HCT116 (cell line): ENCODE results near the gene ABHD2. TPM values are rescaled to one million over a fixed set of nuclear protein-coding genes. Genes with fewer than 3 reads are reported as not detected.

Experiments used
- ATAC-seq: fragments of 200-7000 bp; cut with Tn5 transposase; 2 replicates; pipeline ENCODE4 v1.9.1; 2020; ENCODE audit warnings: mild to moderate bottlenecking, moderate library complexity
- BruUV-seq: library from RNA; stranded (reverse); fragments of 400-500 nt; replicated peaks from 2 replicates; lab custom pipeline; 2021; lab: Mats Ljungman, UMichigan
- CTCF ChIA-PET: fragments of 300-600 bp; sonication (Branson Sonifier 250); formaldehyde crosslinking; loops from one replicate; lab custom pipeline; 2021; ENCODE audit warnings: antibody characterized with exemption; lab: Charles Lee
- POLR2A ChIA-PET: fragments of 300-600, 350-600 bp; sonication (Branson Sonifier 250); formaldehyde crosslinking; loops from one replicate; lab custom pipeline; 2021; ENCODE audit warnings: antibody characterized with exemption; lab: Charles Lee
- RAD21 ChIA-PET, 2 experiments: fragments of 300-600 bp; sonication (Branson Sonifier 250); formaldehyde crosslinking; loops; one replicate each; lab custom pipeline; 2023; ENCODE audit warnings: low total read pairs in 2 of 2; ENCODE audit not compliant: uncharacterized antibody in 2 of 2, unreplicated experiment in 2 of 2, low non-redundant PET in 1 of 2; lab: Charles Lee
- DNase-seq: peaks from one replicate; pipeline ENCODE4 v3.0.0-alpha.2; 2010; ENCODE audit warnings: low read depth, low spot score
- H2AFZ ChIP-seq: fragments of 200-600 bp; shearing (Covaris generic), sonication (generic); 2 replicates; pipeline ENCODE4 v1.6.1; 2017; ENCODE audit warnings: low read depth, mixed run types, mixed read lengths, antibody characterized with exemption, low read length; ENCODE audit not compliant: poor library complexity, severe bottlenecking
- H3K27ac ChIP-seq: 2 replicates; pipeline ENCODE4 v1.5.1; 2012; ENCODE audit warnings: low read depth, low read length
- H3K27me3 ChIP-seq: fragments of 200-600 bp; sonication (generic); 2 replicates; pipeline ENCODE4 v1.6.1; 2016; ENCODE audit warnings: mixed run types, low read length, mixed read lengths; ENCODE audit not compliant: insufficient read depth
- H3K36me3 ChIP-seq, 2 experiments: fragments of 200-500 bp in 1 of 2; fragments of 200-600 bp in 1 of 2; sonication (Bioruptor generic) in 1 of 2; sonication (generic) in 1 of 2; 2 replicates each; pipeline versions ENCODE4 v1.5.1 to v1.6.1; 2014 to 2016; ENCODE audit warnings: low read length in 2 of 2, inconsistent platforms in 1 of 2, mixed read lengths in 1 of 2, mixed run types in 1 of 2; ENCODE audit not compliant: insufficient read depth in 2 of 2, control insufficient read depth in 1 of 2
- H3K4me1 ChIP-seq, 2 experiments: fragments of 200-600 bp in 1 of 2; sonication (generic) in 1 of 2; 2 replicates each; pipeline versions ENCODE4 v1.5.1 to v1.6.1; 2012 to 2017; ENCODE audit warnings: low read length in 2 of 2, inconsistent platforms in 1 of 2, mild to moderate bottlenecking in 1 of 2, mixed read lengths in 1 of 2, mixed run types in 1 of 2, moderate library complexity in 1 of 2; ENCODE audit not compliant: insufficient read depth in 2 of 2, control insufficient read depth in 1 of 2
- H3K4me2 ChIP-seq: fragments of 200-600 bp; sonication (generic); 2 replicates; pipeline ENCODE4 v1.6.1; 2017; ENCODE audit warnings: mixed run types, low read length, mixed read lengths
- H3K4me3 ChIP-seq, 2 experiments: fragments of 200-600 bp in 1 of 2; sonication (generic) in 1 of 2; replicated peaks in 1 of 2; 2 replicates each; pipeline ENCODE4 v1.5.1; 2011 to 2016; ENCODE audit warnings: low read length in 2 of 2, control low read depth in 1 of 2, low read depth in 1 of 2, mild to moderate bottlenecking in 1 of 2, mixed read lengths in 1 of 2, mixed run types in 1 of 2
- H3K79me2 ChIP-seq: fragments of 200-600 bp; sonication (generic); 2 replicates; pipeline ENCODE4 v1.6.1; 2017; ENCODE audit warnings: mild to moderate bottlenecking, mixed run types, low read length, moderate library complexity, mixed read lengths; ENCODE audit not compliant: insufficient read depth
- H3K9ac ChIP-seq: fragments of 200-600 bp; sonication (generic); 2 replicates; pipeline ENCODE4 v1.6.1; 2016; ENCODE audit warnings: low read length, mixed read lengths
- H3K9me2 ChIP-seq: fragments of 200-600 bp; sonication (generic), shearing (Covaris generic); 2 replicates; pipeline ENCODE4 v1.6.1; 2017; ENCODE audit warnings: mixed run types, mild to moderate bottlenecking, moderate library complexity; ENCODE audit not compliant: insufficient read depth
- H3K9me3 ChIP-seq, 2 experiments: fragments of 200-500 bp in 1 of 2; fragments of 200-600 bp in 1 of 2; sonication (Bioruptor generic) in 1 of 2; sonication (generic) in 1 of 2; 2 replicates each; pipeline ENCODE4 v1.6.1; 2014 to 2017; ENCODE audit warnings: low read length in 2 of 2, mixed read lengths in 2 of 2, inconsistent platforms in 1 of 2, low read depth in 1 of 2, mild to moderate bottlenecking in 1 of 2, mixed run types in 1 of 2, moderate library complexity in 1 of 2; ENCODE audit not compliant: control insufficient read depth in 1 of 2, insufficient read depth in 1 of 2
- H4K20me1 ChIP-seq: fragments of 200-600 bp; sonication (generic), shearing (Covaris generic); 2 replicates; pipeline ENCODE4 v1.6.1; 2017; ENCODE audit warnings: mixed run types, mild to moderate bottlenecking, moderate library complexity; ENCODE audit not compliant: insufficient read depth
- EZH2phosphoT487 ChIP-seq: fragments of 200-600 bp; IDR thresholded peaks from 2 replicates; pipeline ENCODE4 v1.6.1; 2018; ENCODE audit warnings: antibody characterized with exemption, borderline replicate concordance
- RAD21 ChIP-seq: IDR thresholded peaks from 2 replicates; pipeline ENCODE4 v1.6.1; 2012; ENCODE audit warnings: low read depth, mild to moderate bottlenecking
- SRF ChIP-seq: IDR thresholded peaks from 2 replicates; pipeline ENCODE4 v1.6.1; 2012; ENCODE audit warnings: low read depth
- ZFX ChIP-seq: fragments of 450-650 bp; IDR thresholded peaks from 2 replicates; pipeline ENCODE4 v1.6.1; 2017
- ZNF274 ChIP-seq: fragments of 200-500 bp; sonication (Bioruptor generic); IDR thresholded peaks from 2 replicates; pipeline ENCODE4 v1.6.1; 2014; ENCODE audit warnings: mild to moderate bottlenecking, low read depth, low read length, inconsistent platforms
- intact Hi-C: fragments of 100-400 bp; cut with micrococcal nuclease; formaldehyde crosslinking; loops from 2 replicates; pipeline ENCODE4 v1.10.0; 2022
- total RNA-seq: library from RNA; stranded (reverse); gene quantifications from one replicate; pipeline ENCODE4 v1.2.1, GENCODE V29; 2021; ENCODE audit not compliant: unreplicated experiment
- TF ChIP-seq, protein P1 (sequence below), 3 experiments: fragments of 200-600 bp in 1 of 3; sonication (generic) in 1 of 3; IDR thresholded peaks in 2 of 3; conservative IDR thresholded peaks in 1 of 3; 2 replicates each; pipeline ENCODE4 v1.5.1; 2012 to 2017; ENCODE audit warnings: low read depth in 2 of 3, low read length in 2 of 3, antibody characterized with exemption in 1 of 3, borderline replicate concordance in 1 of 3, control low read depth in 1 of 3, mild to moderate bottlenecking in 1 of 3, mixed read lengths in 1 of 3, mixed run types in 1 of 3, moderate library complexity in 1 of 3; ENCODE audit not compliant: insufficient read depth in 1 of 3
- TF ChIP-seq, protein P2 (sequence below): IDR thresholded peaks from 2 replicates; pipeline ENCODE4 v1.6.1; 2011; ENCODE audit warnings: mild to moderate bottlenecking, low read length, moderate library complexity; ENCODE audit not compliant: insufficient replicate concordance; ENCODE audit errors: extremely low read depth

Gene ABHD2
- total RNA-seq, 1 experiment from 2014 or later: 40.8 TPM

DNA sequence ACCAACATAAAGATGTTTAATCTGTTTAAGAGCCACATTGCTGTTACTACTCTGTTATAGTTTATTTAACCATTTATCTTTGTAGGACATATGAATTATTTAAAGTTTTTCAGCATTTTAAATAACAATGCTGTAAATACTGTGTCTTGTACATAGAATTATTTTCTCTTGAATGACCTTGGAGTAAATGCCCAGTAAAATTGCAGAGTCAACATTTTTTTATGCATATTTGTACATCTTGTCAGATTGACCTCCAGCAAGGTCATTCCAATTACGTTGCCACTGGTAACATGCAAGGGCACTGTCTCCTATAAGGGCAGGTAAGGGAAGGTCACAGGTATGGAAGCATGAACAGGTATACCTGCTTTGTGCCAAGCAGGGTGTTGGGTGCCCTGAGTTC, 68.8 kb downstream of the ABHD2 start:
- RAD21 ChIA-PET: no interaction called here
- no TSS peak for BruUV-seq
- CTCF ChIA-PET: no interaction called here
- Histone ChIP-seq H2AFZ (no peak overlapping the region), H3K79me2 (no peaks in the 10 kb centered on the region), H3K9ac (no peak overlapping the region), H3K4me2 (no peak overlapping the region), H4K20me1 (no peaks in the 10 kb centered on the region), H3K4me3 (no peak overlapping the region), H3K9me3 (no peaks in the 10 kb centered on the region), H3K9me2 (no peaks in the 10 kb centered on the region), H3K27ac (no peak overlapping the region), H3K36me3 (0 out of 4 replicates have a peak, but pooled peaks cover 0 to 4% of the 10 kb centered on the region in 2 experiments), H3K27me3 (no peaks in the 10 kb centered on the region), H3K4me1 (no peaks in the 10 kb centered on the region)
- TF ChIP-seq SRF (no peak), ZFX (no peak), EZH2phosphoT487 (no peak), RAD21 (no peak), ZNF274 (no peak)
- TF ChIP-seq, protein P1, sequence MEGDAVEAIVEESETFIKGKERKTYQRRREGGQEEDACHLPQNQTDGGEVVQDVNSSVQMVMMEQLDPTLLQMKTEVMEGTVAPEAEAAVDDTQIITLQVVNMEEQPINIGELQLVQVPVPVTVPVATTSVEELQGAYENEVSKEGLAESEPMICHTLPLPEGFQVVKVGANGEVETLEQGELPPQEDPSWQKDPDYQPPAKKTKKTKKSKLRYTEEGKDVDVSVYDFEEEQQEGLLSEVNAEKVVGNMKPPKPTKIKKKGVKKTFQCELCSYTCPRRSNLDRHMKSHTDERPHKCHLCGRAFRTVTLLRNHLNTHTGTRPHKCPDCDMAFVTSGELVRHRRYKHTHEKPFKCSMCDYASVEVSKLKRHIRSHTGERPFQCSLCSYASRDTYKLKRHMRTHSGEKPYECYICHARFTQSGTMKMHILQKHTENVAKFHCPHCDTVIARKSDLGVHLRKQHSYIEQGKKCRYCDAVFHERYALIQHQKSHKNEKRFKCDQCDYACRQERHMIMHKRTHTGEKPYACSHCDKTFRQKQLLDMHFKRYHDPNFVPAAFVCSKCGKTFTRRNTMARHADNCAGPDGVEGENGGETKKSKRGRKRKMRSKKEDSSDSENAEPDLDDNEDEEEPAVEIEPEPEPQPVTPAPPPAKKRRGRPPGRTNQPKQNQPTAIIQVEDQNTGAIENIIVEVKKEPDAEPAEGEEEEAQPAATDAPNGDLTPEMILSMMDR (IDR thresholded peaks at IDR 0.05 in 2 of 3, conservative IDR thresholded peaks at IDR 0.05 in 1 of 3; ENCODE audit: borderline replicate concordance in 1 of 3, insufficient read depth in 1 of 3, low read depth in 2 of 3, low read length in 2 of 3): no peak
- TF ChIP-seq, protein P2, sequence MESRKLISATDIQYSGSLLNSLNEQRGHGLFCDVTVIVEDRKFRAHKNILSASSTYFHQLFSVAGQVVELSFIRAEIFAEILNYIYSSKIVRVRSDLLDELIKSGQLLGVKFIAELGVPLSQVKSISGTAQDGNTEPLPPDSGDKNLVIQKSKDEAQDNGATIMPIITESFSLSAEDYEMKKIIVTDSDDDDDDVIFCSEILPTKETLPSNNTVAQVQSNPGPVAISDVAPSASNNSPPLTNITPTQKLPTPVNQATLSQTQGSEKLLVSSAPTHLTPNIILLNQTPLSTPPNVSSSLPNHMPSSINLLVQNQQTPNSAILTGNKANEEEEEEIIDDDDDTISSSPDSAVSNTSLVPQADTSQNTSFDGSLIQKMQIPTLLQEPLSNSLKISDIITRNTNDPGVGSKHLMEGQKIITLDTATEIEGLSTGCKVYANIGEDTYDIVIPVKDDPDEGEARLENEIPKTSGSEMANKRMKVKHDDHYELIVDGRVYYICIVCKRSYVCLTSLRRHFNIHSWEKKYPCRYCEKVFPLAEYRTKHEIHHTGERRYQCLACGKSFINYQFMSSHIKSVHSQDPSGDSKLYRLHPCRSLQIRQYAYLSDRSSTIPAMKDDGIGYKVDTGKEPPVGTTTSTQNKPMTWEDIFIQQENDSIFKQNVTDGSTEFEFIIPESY: no peak
- ATAC-seq (no peak), DNase-seq (no peak)
- intact Hi-C loops: no loop called here
- POLR2A ChIA-PET: no interaction called here
